HG02852 (cell line): Measurements from ENCODE around the gene NSD2.
"Not testable (repeated sequence)": the region's sequence is repeated elsewhere in the genome, so short reads cannot be mapped to it uniquely, and the experiment has no call there.

ENCODE experiments used
- ATAC-seq: cut with Tn5 transposase; IDR thresholded peaks from one replicate; pipeline ENCODE4 v1.9.1; 2021; ENCODE audit warnings: mild to moderate bottlenecking, moderate library complexity; ENCODE audit not compliant: unreplicated experiment

Gene NSD2

DNA sequence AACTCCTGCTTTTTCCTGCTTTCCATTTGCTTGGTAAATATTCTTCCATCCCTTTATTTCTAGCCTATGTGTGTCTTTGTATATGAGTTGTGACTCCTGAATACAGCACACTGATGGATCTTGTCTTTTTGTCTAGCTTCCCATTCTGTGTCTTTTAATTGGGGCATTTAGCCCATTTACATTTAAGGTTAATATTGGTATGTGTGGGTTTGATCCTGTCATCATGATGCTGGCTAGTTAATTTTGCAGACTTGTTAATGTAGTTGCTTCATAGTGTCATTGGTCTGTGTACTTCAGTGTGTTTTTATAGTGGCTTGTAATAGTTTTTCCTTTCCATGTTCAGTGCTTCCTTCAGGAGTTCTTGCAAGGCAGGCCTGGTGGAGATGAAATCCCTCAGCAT, 160.0 kb downstream of the NSD2 start:
- not testable (repeated sequence) for ATAC-seq
